ENCODE data around the gene MROH8. TPM values are rescaled to one million over a fixed set of nuclear protein-coding genes. Genes with fewer than 3 reads are reported as not detected.
A peak's percentile ranks its signal among the peaks of the same experiment; 100 is the strongest.
"Not testable (repeated sequence)": the region's sequence is repeated elsewhere in the genome, so short reads cannot be mapped to it uniquely, and the experiment has no call there.

Gene MROH8
- total RNA-seq, 8 experiments from 2014 or later, result 2.9 to 7.6 (median 4.9) TPM

DNA sequence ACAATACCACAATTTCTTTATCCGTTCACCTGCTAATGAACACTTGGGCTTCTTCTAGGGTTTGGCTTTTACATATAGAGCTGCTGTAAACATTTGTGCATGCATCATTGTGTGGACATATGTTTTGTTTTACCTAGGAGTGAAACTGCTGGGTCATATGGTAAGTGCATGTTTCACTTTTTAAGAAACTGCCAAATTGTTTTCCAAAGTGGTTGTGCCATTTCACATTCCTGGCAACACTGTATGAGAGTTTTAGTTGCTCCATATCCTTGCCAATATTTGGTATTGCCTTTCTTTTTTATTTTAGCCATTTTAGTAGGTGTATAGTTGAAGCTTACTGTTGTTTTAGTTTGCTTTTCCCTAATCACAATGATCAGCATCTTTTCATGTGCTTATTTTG is 14.3 kb downstream of the MROH8 start:
- in situ Hi-C loops (cut with MboI; ENCODE audit: low pct_unique_long_range_greater_than_20kb in 2 of 9, low sequenced_read_pairs in 9 of 9, unreplicated experiment in 9 of 9), result no loop called here

DNA sequence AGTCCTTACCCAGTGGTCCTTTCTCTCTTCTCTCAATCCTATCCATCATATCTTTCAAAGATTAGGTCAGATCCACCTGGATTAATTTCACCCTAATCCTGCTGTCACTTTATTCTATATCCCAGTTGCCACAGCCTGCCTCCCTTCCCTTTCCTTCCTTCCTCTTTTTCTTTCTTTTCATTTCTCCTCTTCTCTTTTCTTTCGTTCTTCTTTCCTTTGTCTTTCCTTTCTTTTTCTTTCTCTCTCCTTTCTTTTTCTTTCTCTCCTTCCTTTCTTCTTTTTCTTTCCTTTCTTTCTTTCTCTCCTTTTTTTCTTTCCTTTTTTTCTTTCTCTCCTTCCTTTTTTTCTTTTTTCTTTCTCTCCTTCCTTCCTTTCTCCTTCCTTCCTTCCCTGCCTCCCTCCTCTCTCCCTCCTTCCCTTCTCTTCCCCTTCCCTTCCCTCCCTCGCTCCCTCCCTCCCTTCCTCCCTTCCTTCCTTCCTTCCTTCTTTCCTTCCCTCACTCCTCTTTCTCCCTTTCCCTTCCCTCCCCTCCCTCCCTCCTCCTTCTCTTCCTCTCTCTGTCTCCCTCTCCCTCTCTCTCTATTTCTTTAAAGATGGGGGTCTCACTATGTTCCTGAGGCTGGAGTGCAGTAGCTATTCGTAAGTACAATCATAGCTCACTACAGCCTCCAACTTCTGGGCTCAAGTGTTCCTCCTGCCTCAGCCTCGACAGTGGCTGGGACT is 15.4 kb downstream of the MROH8 start:
- H3K4me3 ChIP-seq, result no peak overlapping the region
- H3K27ac ChIP-seq, result no peak overlapping the region
- H3K4me1 ChIP-seq (replicated peaks in 1 of 2), result no peaks in the 10 kb centered on the region
- 28 to 95% (median 81%) methylated on average over 1 to 3 of the region's 4 CpGs; no CpG with 5 or more reads in 3 of the 10 experiments for WGBS, 10 experiments
- no peak for ATAC-seq (replicated peaks in 6 of 8)
- in situ Hi-C loops (cut with MboI; ENCODE audit: low pct_unique_long_range_greater_than_20kb in 2 of 9, low sequenced_read_pairs in 9 of 9, unreplicated experiment in 9 of 9), result no loop called here

More for the DNA sequence above, 14.3 kb downstream of the MROH8 start:
- Histone ChIP-seq H3K4me1 (replicated peaks in 1 of 2) (no peaks in the 10 kb centered on the region), H3K4me3 (no peak overlapping the region), H3K27ac (no peak overlapping the region)
- 20 to 100% (median 100%) methylated on average over 1 of the region's 1 CpG; no CpG with 5 or more reads in 2 of the 10 experiments for WGBS, 10 experiments
- ATAC-seq (replicated peaks in 6 of 8), result no peak

GRCh38 chr20:37162646-37163045 is 16.7 kb downstream of the MROH8 start:
- WGBS, 10 experiments, result 60 to 93% (median 81%) methylated on average over 1 to 4 of the region's 6 CpGs; no CpG with 5 or more reads in 4 of the 10 experiments
- ATAC-seq (replicated peaks in 6 of 8), result peak in 1 of 8 experiments; percentile 73
- Histone ChIP-seq H3K4me1 (replicated peaks in 1 of 2) (no peaks in the 10 kb centered on the region), H3K27ac (no peak overlapping the region), H3K4me3 (no peak overlapping the region)
- in situ Hi-C loops (cut with MboI; ENCODE audit: low pct_unique_long_range_greater_than_20kb in 2 of 9, low sequenced_read_pairs in 9 of 9, unreplicated experiment in 9 of 9), result no loop called here

DNA sequence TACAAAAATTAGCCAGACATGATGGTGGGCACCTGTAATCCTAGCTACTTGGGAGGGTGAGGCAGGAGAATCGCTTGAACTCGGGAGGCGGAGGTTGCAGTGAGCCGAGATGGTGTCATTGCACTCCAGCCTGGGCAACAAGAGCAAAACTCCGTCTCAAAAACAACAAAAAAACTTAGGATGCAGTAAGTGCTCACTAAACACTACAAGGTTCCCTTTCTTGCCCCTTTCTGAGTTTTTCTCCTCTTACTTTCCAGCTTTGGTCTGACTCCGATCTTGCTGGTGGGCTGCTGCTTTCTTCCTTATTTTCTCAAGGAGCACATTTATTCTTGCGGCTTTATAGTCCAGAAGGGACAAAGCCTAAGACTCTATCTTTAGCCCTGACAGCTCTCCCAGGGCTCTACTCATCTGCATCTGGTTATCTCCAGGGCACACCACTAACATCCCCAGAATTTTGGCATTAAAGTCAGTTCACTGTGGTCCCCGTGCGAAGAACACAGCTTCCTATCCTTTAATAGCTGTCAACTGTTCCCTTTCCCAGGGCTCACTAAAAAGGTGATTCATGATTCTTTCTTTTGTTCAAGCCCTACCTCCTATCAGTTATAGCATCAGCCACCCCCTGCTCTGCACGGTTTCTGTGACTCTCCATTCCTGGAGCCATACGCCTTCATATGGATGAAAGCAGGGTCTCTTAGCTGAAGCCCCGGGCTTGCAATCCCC is 17.4 kb downstream of the MROH8 start:
- H3K4me3 ChIP-seq, result no peak overlapping the region
- in situ Hi-C loops (cut with MboI; ENCODE audit: low pct_unique_long_range_greater_than_20kb in 2 of 9, low sequenced_read_pairs in 9 of 9, unreplicated experiment in 9 of 9), result no loop called here
- peak in 1 of 8 experiments; percentile 58 for ATAC-seq (replicated peaks in 6 of 8)
- H3K4me1 ChIP-seq (replicated peaks in 1 of 2), result no peaks in the 10 kb centered on the region
- no peak overlapping the region for H3K27ac ChIP-seq
- 0 to 80% (median 53%) methylated on average over 1 to 7 of the region's 12 CpGs; no CpG with 5 or more reads in 1 of the 10 experiments for WGBS, 10 experiments

DNA sequence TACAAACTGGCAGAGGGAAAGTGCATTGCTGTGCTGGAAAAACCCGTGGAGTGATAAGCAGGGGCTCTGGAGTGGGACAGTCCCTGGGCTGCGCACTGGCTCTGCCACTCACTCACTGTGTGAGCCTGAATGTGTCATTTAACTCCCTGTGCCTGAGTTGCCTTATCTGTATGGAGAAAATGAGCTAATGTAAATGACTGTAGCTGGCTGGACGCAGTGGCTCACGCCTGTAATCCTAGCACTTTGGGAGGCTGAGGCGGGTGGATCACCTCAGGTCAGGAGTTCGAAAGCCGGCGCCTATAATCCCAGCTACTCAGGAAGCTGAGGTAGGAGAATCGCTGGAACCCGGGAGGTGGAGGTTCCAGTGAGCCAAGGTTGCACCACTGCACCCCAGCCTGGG is 18.7 kb downstream of the MROH8 start:
- no peaks in the 10 kb centered on the region for H3K4me1 ChIP-seq (replicated peaks in 1 of 2)

GRCh38 chr20:37158248-37158647 is 21.1 kb downstream of the MROH8 start:
- 63 to 100% (median 97%) methylated on average over 1 to 3 of the region's 4 CpGs for WGBS, 10 experiments
- H3K27ac ChIP-seq, result no peak overlapping the region
- no peaks in the 10 kb centered on the region for H3K4me1 ChIP-seq (replicated peaks in 1 of 2)
- in situ Hi-C loops (cut with MboI; ENCODE audit: low pct_unique_long_range_greater_than_20kb in 2 of 9, low sequenced_read_pairs in 9 of 9, unreplicated experiment in 9 of 9), result no loop called here
- H3K4me3 ChIP-seq, result no peak overlapping the region
- no peak for ATAC-seq (replicated peaks in 6 of 8)

More for the DNA sequence above, 18.7 kb downstream of the MROH8 start:
- WGBS, 10 experiments, result 88 to 100% (median 96%) methylated on average over 1 to 8 of the region's 10 CpGs; no CpG with 5 or more reads in 4 of the 10 experiments
- in situ Hi-C loops (cut with MboI; ENCODE audit: low pct_unique_long_range_greater_than_20kb in 2 of 9, low sequenced_read_pairs in 9 of 9, unreplicated experiment in 9 of 9), result no loop called here
- ATAC-seq (replicated peaks in 6 of 8), result peak in 2 of 8 experiments; percentile 37 to 57
- no peak overlapping the region for H3K4me3 ChIP-seq
- no peak overlapping the region for H3K27ac ChIP-seq

GRCh38 chr20:37155987-37156386 is 23.4 kb downstream of the MROH8 start:
- no peak overlapping the region for H3K4me3 ChIP-seq
- H3K4me1 ChIP-seq (replicated peaks in 1 of 2), result no peaks in the 10 kb centered on the region
- H3K27ac ChIP-seq, result no peak overlapping the region
- in situ Hi-C loops (cut with MboI; ENCODE audit: low pct_unique_long_range_greater_than_20kb in 2 of 9, low sequenced_read_pairs in 9 of 9, unreplicated experiment in 9 of 9), result no loop called here
- no peak for ATAC-seq (replicated peaks in 6 of 8)
- 26 to 96% (median 88%) methylated on average over 1 to 9 of the region's 9 CpGs for WGBS, 10 experiments

- H3K27ac ChIP-seq, result no peak overlapping the region
- WGBS, 10 experiments, result 72 to 100% (median 84%) methylated on average over 2 to 6 of the region's 6 CpGs; no CpG with 5 or more reads in 2 of the 10 experiments
- no peak overlapping the region for H3K4me3 ChIP-seq
- ATAC-seq (replicated peaks in 6 of 8), result no peak
- in situ Hi-C loops (cut with MboI; ENCODE audit: low pct_unique_long_range_greater_than_20kb in 2 of 9, low sequenced_read_pairs in 9 of 9, unreplicated experiment in 9 of 9), result no loop called here
- H3K4me1 ChIP-seq (replicated peaks in 1 of 2), result no peaks in the 10 kb centered on the region
Observed at GRCh38 chr20:37154684-37155298, 24.6 kb downstream of the MROH8 start.

DNA sequence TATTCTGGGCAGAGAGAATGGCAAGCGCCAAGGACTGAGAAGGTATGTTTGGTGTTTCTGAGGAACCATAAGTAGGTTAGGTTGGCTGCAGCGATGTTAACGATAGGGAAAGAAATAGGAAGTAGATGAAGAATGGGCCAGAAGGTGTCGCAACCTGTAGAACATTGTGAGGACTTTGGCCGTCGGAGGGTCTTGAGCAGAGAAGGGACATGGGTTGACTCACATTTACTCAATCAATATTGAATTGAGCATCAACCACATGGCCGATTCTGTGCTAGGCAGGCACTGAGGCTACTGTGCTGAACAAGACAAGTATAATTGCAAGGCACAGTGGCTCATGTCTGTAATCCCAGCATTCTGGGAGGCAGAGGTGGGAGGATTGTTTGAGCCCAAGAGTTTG is 27.1 kb downstream of the MROH8 start:
- WGBS, 10 experiments, result 74 to 100% (median 94%) methylated on average over 1 to 7 of the region's 7 CpGs
- in situ Hi-C loops (cut with MboI; ENCODE audit: low pct_unique_long_range_greater_than_20kb in 2 of 9, low sequenced_read_pairs in 9 of 9, unreplicated experiment in 9 of 9), result no loop called here
- Histone ChIP-seq H3K27ac (no peak overlapping the region), H3K4me3 (no peak overlapping the region), H3K4me1 (replicated peaks in 1 of 2) (no peaks in the 10 kb centered on the region)
- no peak for ATAC-seq (replicated peaks in 6 of 8)

- peak in 3 of 8 experiments; percentile 98 to 99 (median 98) for ATAC-seq (replicated peaks in 6 of 8)
- no peak overlapping the region for H3K27ac ChIP-seq
- no peaks in the 10 kb centered on the region for H3K4me1 ChIP-seq (replicated peaks in 1 of 2)
- 0 to 100% (median 48%) methylated on average over 1 to 2 of the region's 4 CpGs; no CpG with 5 or more reads in 2 of the 10 experiments for WGBS, 10 experiments
- in situ Hi-C loops (cut with MboI; ENCODE audit: low pct_unique_long_range_greater_than_20kb in 2 of 9, low sequenced_read_pairs in 9 of 9, unreplicated experiment in 9 of 9), result no loop called here
- H3K4me3 ChIP-seq, result no peak overlapping the region
Observed at GRCh38 chr20:37151529-37151928, 27.8 kb downstream of the MROH8 start.

GRCh38 chr20:37150864-37151263 is 28.5 kb downstream of the MROH8 start:
- H3K4me1 ChIP-seq (replicated peaks in 1 of 2); H3K27ac ChIP-seq; in situ Hi-C loops (cut with MboI; ENCODE audit: low pct_unique_long_range_greater_than_20kb in 2 of 9, low sequenced_read_pairs in 9 of 9, unreplicated experiment in 9 of 9); ATAC-seq (replicated peaks in 6 of 8); H3K4me3 ChIP-seq: not testable (repeated sequence)
- WGBS, 10 experiments, result no CpG with 5 or more reads among the region's 33 CpGs

- Histone ChIP-seq H3K4me3 (no peak overlapping the region), H3K27ac (no peak overlapping the region), H3K4me1 (replicated peaks in 1 of 2) (no peaks in the 10 kb centered on the region)
- WGBS, 10 experiments, result 40 to 100% (median 96%) methylated on average over 1 to 5 of the region's 6 CpGs; no CpG with 5 or more reads in 2 of the 10 experiments
- in situ Hi-C loops (cut with MboI; ENCODE audit: low pct_unique_long_range_greater_than_20kb in 2 of 9, low sequenced_read_pairs in 9 of 9, unreplicated experiment in 9 of 9), result no loop called here
- no peak for ATAC-seq (replicated peaks in 6 of 8)
Observed at GRCh38 chr20:37147250-37147649, 32.1 kb downstream of the MROH8 start.

DNA sequence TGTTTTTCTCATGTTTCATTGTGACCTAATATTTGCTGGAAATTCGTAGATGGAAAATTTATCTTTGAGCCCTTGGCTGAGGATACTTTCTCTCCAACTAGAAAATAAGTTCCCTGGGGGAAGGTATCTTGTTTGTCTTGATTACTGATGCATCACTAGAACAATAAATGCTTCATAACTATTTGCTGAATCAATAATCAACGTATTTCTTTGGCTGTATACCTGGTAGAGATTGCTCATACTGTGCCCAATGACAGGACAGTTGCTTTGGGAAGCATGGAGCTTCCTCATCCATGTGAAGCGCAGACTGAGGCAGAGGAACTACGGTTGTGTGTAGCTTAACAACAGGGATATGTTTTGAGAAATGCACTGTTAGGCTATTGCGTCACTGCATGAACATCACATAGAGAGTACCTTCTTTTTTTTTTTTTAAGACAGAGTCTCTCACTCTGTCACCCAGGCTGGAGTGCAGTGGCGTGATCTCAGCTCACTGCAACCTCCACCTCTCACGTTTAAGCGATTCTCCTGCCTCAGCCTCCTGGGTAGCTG is 34.4 kb downstream of the MROH8 start:
- Histone ChIP-seq H3K4me3 (no peak overlapping the region), H3K27ac (no peak overlapping the region), H3K4me1 (replicated peaks in 1 of 2) (no peaks in the 10 kb centered on the region)
- 47 to 100% (median 88%) methylated on average over 2 to 8 of the region's 8 CpGs for WGBS, 10 experiments
- ATAC-seq (replicated peaks in 6 of 8), result no peak
- in situ Hi-C loops (cut with MboI; ENCODE audit: low pct_unique_long_range_greater_than_20kb in 2 of 9, low sequenced_read_pairs in 9 of 9, unreplicated experiment in 9 of 9), result no loop called here

All from motor neuron (in vitro differentiated cells).